ENCODE data around the gene AAMDC.
"Not testable (repeated sequence)": the region's sequence is repeated elsewhere in the genome, so short reads cannot be mapped to it uniquely, and the experiment has no call there.

Gene AAMDC

DNA sequence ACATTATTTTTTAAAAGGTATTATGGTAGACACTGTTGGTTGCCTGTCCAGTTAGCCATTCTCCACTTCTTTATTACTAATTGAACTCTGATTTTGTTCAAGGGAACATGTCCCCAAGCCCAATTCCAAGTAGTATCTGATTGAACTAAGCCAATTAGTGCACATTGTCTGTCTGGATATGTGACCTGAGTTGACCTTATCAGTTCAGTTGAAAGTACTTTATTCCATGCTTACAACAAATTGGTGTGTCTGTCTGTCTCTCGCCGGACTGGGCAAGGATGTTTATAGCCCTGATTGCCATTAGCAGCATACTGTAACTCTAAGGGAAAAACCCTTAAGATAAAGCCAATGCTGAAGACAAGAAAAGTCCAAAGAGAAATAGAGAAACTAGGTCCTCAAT, 87.9 kb downstream of the AAMDC start:
- DNase-seq (ENCODE audit: low read depth), result no peak
- TF ChIP-seq, protein P1, sequence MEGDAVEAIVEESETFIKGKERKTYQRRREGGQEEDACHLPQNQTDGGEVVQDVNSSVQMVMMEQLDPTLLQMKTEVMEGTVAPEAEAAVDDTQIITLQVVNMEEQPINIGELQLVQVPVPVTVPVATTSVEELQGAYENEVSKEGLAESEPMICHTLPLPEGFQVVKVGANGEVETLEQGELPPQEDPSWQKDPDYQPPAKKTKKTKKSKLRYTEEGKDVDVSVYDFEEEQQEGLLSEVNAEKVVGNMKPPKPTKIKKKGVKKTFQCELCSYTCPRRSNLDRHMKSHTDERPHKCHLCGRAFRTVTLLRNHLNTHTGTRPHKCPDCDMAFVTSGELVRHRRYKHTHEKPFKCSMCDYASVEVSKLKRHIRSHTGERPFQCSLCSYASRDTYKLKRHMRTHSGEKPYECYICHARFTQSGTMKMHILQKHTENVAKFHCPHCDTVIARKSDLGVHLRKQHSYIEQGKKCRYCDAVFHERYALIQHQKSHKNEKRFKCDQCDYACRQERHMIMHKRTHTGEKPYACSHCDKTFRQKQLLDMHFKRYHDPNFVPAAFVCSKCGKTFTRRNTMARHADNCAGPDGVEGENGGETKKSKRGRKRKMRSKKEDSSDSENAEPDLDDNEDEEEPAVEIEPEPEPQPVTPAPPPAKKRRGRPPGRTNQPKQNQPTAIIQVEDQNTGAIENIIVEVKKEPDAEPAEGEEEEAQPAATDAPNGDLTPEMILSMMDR (IDR thresholded peaks at IDR 0.05; ENCODE audit: insufficient read depth, low read depth, low read length, missing control alignments), result no peak
- H3K4me3 ChIP-seq (ENCODE audit: low read depth, low read length), result no peak overlapping the region

DNA sequence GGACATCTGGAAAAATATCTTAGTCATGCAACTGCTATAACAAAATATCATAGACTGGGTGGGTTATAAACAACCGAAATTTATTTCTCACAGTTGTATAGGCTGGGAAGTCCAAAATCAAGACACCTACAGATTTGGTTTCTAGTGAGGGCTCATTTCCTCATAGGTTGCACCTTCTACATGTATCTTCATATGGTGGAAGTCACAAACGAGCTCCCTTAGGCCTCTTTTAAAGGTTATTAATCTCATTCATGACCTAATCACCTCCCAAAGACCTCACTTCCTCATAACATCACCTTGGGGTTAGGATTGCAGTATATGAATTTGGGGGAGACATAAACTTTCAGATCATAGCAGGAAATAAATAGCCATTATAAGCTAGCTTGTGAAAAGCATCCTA, 88.3 kb downstream of the AAMDC start:
- DNase-seq (ENCODE audit: low read depth), result no peak
- TF ChIP-seq, protein P1 (IDR thresholded peaks at IDR 0.05; ENCODE audit: insufficient read depth, low read depth, low read length, missing control alignments), result no peak
- H3K4me3 ChIP-seq (ENCODE audit: low read depth, low read length), result no peak overlapping the region

DNA sequence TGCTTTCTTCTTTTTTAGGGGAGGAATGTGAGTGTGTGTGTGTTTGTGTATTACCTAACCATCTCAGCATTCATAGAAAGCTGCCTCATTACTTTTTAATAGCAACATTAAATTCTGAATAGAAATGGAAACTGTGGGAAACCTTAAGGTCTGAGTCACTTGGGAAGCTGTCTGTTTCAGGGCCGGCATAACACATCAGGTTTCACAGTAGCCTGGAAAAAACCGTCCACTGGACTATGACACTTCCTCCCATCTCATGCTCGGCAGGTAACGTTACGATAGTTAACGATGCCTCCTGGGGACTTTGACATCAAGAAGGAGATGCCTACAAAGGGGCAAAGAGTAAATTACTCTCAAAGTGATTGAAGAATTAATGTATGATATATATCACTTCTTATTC, 89.9 kb downstream of the AAMDC start:
- H3K4me3 ChIP-seq (ENCODE audit: low read depth, low read length); DNase-seq (ENCODE audit: low read depth): not testable (repeated sequence)

DNA sequence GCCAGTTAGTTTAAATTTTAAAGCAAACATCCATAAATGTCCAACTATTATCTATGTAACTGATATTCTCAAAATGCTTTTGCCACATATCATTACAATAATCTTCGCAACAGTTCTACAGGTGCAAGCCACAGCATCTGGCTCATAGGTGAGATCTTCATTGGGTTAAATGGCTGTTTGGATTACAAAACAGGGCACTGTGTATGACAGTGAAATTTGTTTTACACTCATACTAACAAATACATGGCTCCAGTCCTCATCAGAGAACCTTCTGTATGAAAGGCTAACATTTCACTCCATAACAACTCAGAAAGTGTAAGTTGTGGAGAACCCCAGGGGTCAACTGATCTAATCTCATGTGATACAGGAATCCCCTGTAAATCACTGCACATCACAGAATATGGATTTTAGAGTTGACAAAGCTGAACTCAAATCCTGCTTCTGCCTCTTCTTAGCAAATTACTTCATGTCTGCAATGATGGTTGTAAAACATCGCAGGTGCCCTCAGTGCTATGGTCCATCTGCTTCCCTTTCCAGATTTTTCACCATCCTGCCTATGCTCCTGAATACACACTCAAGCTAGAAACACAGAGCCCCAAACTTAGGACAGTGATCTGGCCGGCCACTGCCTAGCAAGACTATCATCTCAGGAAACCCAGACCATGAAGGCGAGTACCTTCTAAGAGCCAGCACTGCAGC, 92.8 kb downstream of the AAMDC start:
- not testable (repeated sequence) for DNase-seq (ENCODE audit: low read depth)

DNA sequence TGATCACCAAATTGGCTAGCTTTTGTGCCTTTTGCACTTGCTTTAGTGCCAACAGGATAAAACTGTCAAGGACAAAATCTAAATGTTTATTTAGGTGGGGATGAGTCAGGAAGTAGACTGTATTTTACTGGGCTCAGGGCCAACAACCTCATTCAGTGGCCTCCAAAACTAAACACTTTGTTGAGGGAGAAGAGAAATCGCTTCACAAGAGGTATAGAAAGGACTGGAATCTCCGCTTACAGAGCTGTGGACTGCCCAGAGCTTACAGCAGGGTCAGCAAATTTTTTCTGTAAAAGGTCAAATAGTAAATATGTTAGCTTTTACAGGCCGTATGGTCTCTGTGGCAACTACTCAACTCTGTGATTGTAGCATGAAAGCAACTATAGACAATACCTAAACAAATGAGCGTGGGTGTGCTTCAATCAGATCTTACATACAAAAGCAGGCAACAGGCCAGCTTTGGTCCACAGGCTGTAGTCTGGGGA, 93.4 kb downstream of the AAMDC start:
- DNase-seq (ENCODE audit: low read depth), result not testable (repeated sequence)

More for the DNA sequence above, 92.8 kb downstream of the AAMDC start:
- H3K4me3 ChIP-seq (ENCODE audit: low read depth, low read length), result not testable (repeated sequence)

DNA sequence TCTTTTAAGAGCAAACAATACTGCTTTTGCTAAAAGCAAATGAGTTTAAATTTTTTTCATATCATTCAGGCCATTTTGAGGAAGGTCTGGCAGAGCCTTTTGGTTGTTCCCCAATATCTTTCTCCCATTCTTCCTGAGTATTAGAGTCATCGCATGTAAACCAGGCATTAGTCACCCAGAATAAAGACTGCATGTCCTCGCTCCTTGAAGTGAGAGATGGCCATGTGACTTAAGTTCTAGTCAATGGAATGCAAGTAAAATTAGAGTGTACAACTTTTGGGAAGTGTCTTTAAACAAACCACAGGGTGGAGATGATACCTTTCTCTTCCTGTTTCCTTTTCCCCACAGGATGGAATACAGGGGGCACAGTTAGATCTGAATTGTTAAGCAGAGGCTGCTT, 96.8 kb downstream of the AAMDC start:
- not testable (repeated sequence) for H3K4me3 ChIP-seq (ENCODE audit: low read depth, low read length); DNase-seq (ENCODE audit: low read depth)

More for the DNA sequence above, 93.4 kb downstream of the AAMDC start:
- H3K4me3 ChIP-seq (ENCODE audit: low read depth, low read length), result not testable (repeated sequence)
